Measurements from ENCODE around the gene PCMTD2. TPM values are rescaled to one million over a fixed set of nuclear protein-coding genes. Genes with fewer than 3 reads are reported as not detected.
"Not testable (repeated sequence)": the region's sequence is repeated elsewhere in the genome, so short reads cannot be mapped to it uniquely, and the experiment has no call there.

Gene PCMTD2
- total RNA-seq, 1 experiment from 2014 or later = 52.0 TPM

DNA sequence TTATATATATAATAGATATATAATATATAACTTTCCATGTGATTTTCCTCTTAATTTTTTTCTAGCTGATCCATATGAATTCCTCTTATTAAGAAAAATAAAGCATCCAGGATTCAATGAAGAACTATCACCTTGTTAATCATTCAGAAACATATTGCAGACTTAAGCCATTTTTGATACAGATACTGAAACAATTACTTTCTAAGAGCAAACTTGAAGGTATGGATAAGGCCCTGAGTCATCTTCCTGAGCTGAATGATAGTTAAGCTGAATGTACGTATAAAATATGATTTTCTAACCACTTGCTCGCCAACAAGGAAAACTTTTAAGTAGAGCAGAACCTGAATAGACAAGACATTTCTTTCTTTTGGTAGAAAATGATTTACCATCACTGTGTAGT, 47.5 kb downstream of the PCMTD2 start:
- not testable (repeated sequence) for H3T11ph ChIP-seq (ENCODE audit: low read length); H4K20me1 ChIP-seq (ENCODE audit: control insufficient read depth, insufficient read depth, insufficient read length); DNase-seq; H3K56ac ChIP-seq (ENCODE audit: insufficient read length, low read depth, low read length); H3K23ac ChIP-seq (ENCODE audit: insufficient read length, low read depth, low read length); H2AFZ ChIP-seq (ENCODE audit: low read length); H3K18ac ChIP-seq (ENCODE audit: insufficient read length, low read depth, low read length); H2BK20ac ChIP-seq (ENCODE audit: low read depth, low read length, poor library complexity, severe bottlenecking); H3K4me1 Mint-ChIP-seq; H4K8ac ChIP-seq (replicated peaks; ENCODE audit: insufficient read length, low read depth, low read length); H3K9ac ChIP-seq (ENCODE audit: extremely low read depth, insufficient read length, low read length); H3K79me2 ChIP-seq (ENCODE audit: insufficient read depth, low read length); H2BK15ac ChIP-seq (ENCODE audit: low read depth, low read length); H3K36me3 Mint-ChIP-seq (ENCODE audit: insufficient read depth in 1 of 3, low read depth in 3 of 3); H3K4me3 Mint-ChIP-seq; H3K27ac Mint-ChIP-seq; H3K9me3 ChIP-seq (ENCODE audit: control insufficient read depth, low read depth, low read length); H2BK120ac ChIP-seq (ENCODE audit: low read depth, low read length, poor library complexity, severe bottlenecking); H3K9me3 Mint-ChIP-seq; H3K27me3 Mint-ChIP-seq (ENCODE audit: low read depth); H3K27me3 ChIP-seq (ENCODE audit: insufficient read depth, low read length); H2BK5ac ChIP-seq (ENCODE audit: insufficient read length, low read length); H3K14ac ChIP-seq (ENCODE audit: insufficient read depth, low read length); H3K27ac ChIP-seq (ENCODE audit: insufficient read length, low read depth, low read length); H3K4me1 ChIP-seq (ENCODE audit: insufficient read depth, low read length); H4K91ac ChIP-seq (ENCODE audit: insufficient read length, low read depth, low read length); H3K4me2 ChIP-seq (ENCODE audit: insufficient read depth, insufficient read length, low read length); H2AK5ac ChIP-seq (ENCODE audit: insufficient read length, low read length); H3K4ac ChIP-seq (ENCODE audit: low read depth, low read length); H2BK12ac ChIP-seq (ENCODE audit: insufficient read length, low read depth, low read length); H3K79me1 ChIP-seq (ENCODE audit: insufficient read depth, low read depth, low read length, poor library complexity, severe bottlenecking); H4K5ac ChIP-seq (ENCODE audit: insufficient read length, low read depth, low read length); H3K23me2 ChIP-seq (ENCODE audit: insufficient read length, low read depth, low read length, poor library complexity, severe bottlenecking)
- no CpG with 5 or more reads among the region's 2 CpGs for WGBS (ENCODE audit: extremely low coverage, insufficient read length, low lambda C conversion rate)

- H3K27me3 ChIP-seq (ENCODE audit: insufficient read depth, low read length); H3K56ac ChIP-seq (ENCODE audit: insufficient read length, low read depth, low read length); H2AFZ ChIP-seq (ENCODE audit: low read length); H2BK5ac ChIP-seq (ENCODE audit: insufficient read length, low read length); H2BK12ac ChIP-seq (ENCODE audit: insufficient read length, low read depth, low read length); H3K27ac ChIP-seq (ENCODE audit: insufficient read length, low read depth, low read length); H4K5ac ChIP-seq (ENCODE audit: insufficient read length, low read depth, low read length); H3K79me1 ChIP-seq (ENCODE audit: insufficient read depth, low read depth, low read length, poor library complexity, severe bottlenecking); H3K4me1 Mint-ChIP-seq; H3K79me2 ChIP-seq (ENCODE audit: insufficient read depth, low read length); DNase-seq; H3K23me2 ChIP-seq (ENCODE audit: insufficient read length, low read depth, low read length, poor library complexity, severe bottlenecking); H2BK15ac ChIP-seq (ENCODE audit: low read depth, low read length); H3K9ac ChIP-seq (ENCODE audit: extremely low read depth, insufficient read length, low read length); H3K4me1 ChIP-seq (ENCODE audit: insufficient read depth, low read length); H3K23ac ChIP-seq (ENCODE audit: insufficient read length, low read depth, low read length); H3K27ac Mint-ChIP-seq; H3K4me3 Mint-ChIP-seq; H3K4me2 ChIP-seq (ENCODE audit: insufficient read depth, insufficient read length, low read length); H4K8ac ChIP-seq (replicated peaks; ENCODE audit: insufficient read length, low read depth, low read length); H3K36me3 Mint-ChIP-seq (ENCODE audit: insufficient read depth in 1 of 3, low read depth in 3 of 3); H4K91ac ChIP-seq (ENCODE audit: insufficient read length, low read depth, low read length); H2AK5ac ChIP-seq (ENCODE audit: insufficient read length, low read length); H3T11ph ChIP-seq (ENCODE audit: low read length); H3K9me3 ChIP-seq (ENCODE audit: control insufficient read depth, low read depth, low read length); H2BK20ac ChIP-seq (ENCODE audit: low read depth, low read length, poor library complexity, severe bottlenecking); H3K9me3 Mint-ChIP-seq; H3K4ac ChIP-seq (ENCODE audit: low read depth, low read length); H4K20me1 ChIP-seq (ENCODE audit: control insufficient read depth, insufficient read depth, insufficient read length); H2BK120ac ChIP-seq (ENCODE audit: low read depth, low read length, poor library complexity, severe bottlenecking); H3K14ac ChIP-seq (ENCODE audit: insufficient read depth, low read length); H3K18ac ChIP-seq (ENCODE audit: insufficient read length, low read depth, low read length): not testable (repeated sequence)
- H3K27me3 Mint-ChIP-seq (ENCODE audit: low read depth) = peaks cover 39% of the 10 kb centered on the region
- no CpG with 5 or more reads among the region's 1 CpG for WGBS (ENCODE audit: extremely low coverage, insufficient read length, low lambda C conversion rate)
Observed at GRCh38 chr20:64313761-64314160, 58.2 kb downstream of the PCMTD2 start.

DNA sequence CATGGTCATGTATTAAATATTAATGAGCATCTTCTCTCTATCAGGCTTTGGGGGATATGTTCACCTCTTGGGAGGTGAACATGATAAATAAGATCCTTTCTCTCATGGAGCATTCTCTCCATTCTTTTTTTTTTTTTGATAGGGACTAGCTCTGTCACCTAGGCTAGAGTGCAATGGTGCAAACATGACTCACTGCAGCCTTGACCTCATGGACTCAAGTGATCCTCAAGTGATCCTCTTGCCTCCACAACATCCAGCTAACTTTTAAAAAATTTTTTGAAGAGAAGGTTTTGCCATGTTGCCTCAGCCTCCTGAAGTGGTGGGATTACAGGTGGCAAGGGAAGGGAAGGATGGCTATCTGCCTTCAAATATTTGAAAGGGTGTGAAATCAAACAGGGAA, 59.8 kb downstream of the PCMTD2 start:
- not testable (repeated sequence) for H4K8ac ChIP-seq (replicated peaks; ENCODE audit: insufficient read length, low read depth, low read length); H2BK5ac ChIP-seq (ENCODE audit: insufficient read length, low read length); H3K79me1 ChIP-seq (ENCODE audit: insufficient read depth, low read depth, low read length, poor library complexity, severe bottlenecking); H3T11ph ChIP-seq (ENCODE audit: low read length); H3K56ac ChIP-seq (ENCODE audit: insufficient read length, low read depth, low read length); H3K14ac ChIP-seq (ENCODE audit: insufficient read depth, low read length); H3K18ac ChIP-seq (ENCODE audit: insufficient read length, low read depth, low read length); H4K91ac ChIP-seq (ENCODE audit: insufficient read length, low read depth, low read length); H3K79me2 ChIP-seq (ENCODE audit: insufficient read depth, low read length); H3K9me3 ChIP-seq (ENCODE audit: control insufficient read depth, low read depth, low read length); H3K4me2 ChIP-seq (ENCODE audit: insufficient read depth, insufficient read length, low read length); H3K23ac ChIP-seq (ENCODE audit: insufficient read length, low read depth, low read length); H3K27ac Mint-ChIP-seq; H4K5ac ChIP-seq (ENCODE audit: insufficient read length, low read depth, low read length); H3K27me3 ChIP-seq (ENCODE audit: insufficient read depth, low read length); H3K4me1 Mint-ChIP-seq; H4K20me1 ChIP-seq (ENCODE audit: control insufficient read depth, insufficient read depth, insufficient read length); DNase-seq; H2BK12ac ChIP-seq (ENCODE audit: insufficient read length, low read depth, low read length); H3K4me1 ChIP-seq (ENCODE audit: insufficient read depth, low read length); H2BK120ac ChIP-seq (ENCODE audit: low read depth, low read length, poor library complexity, severe bottlenecking); H3K9me3 Mint-ChIP-seq; H3K27ac ChIP-seq (ENCODE audit: insufficient read length, low read depth, low read length); H2BK15ac ChIP-seq (ENCODE audit: low read depth, low read length); H2BK20ac ChIP-seq (ENCODE audit: low read depth, low read length, poor library complexity, severe bottlenecking); H3K9ac ChIP-seq (ENCODE audit: extremely low read depth, insufficient read length, low read length); H3K23me2 ChIP-seq (ENCODE audit: insufficient read length, low read depth, low read length, poor library complexity, severe bottlenecking); H2AFZ ChIP-seq (ENCODE audit: low read length); H3K36me3 Mint-ChIP-seq (ENCODE audit: insufficient read depth in 1 of 3, low read depth in 3 of 3); H3K4ac ChIP-seq (ENCODE audit: low read depth, low read length); H2AK5ac ChIP-seq (ENCODE audit: insufficient read length, low read length)
- Mint-ChIP-seq H3K27me3 (ENCODE audit: low read depth) (peaks cover 43% of the 10 kb centered on the region), H3K4me3 (peak overlapping the region; percentile 10 to 75; a peak in 2 of 5 replicates)
